Neutrophil (primary cell): Measurements from ENCODE around the gene UXS1.

Experiments
- H3K27ac ChIP-seq: fragments of 200-600 bp; sonication (generic); 2 replicates; pipeline ENCODE4 v1.5.1; 2016; ENCODE audit warnings: mild to moderate bottlenecking, moderate library complexity
- H3K27me3 ChIP-seq: fragments of 200-600 bp; sonication (generic); 2 replicates; pipeline ENCODE4 v1.6.0; 2016; ENCODE audit warnings: mild to moderate bottlenecking
- H3K36me3 ChIP-seq: fragments of 200-600 bp; sonication (generic); 2 replicates; pipeline ENCODE4 v1.5.1; 2017
- H3K4me1 ChIP-seq, 2 experiments: fragments of 200-600 bp in 1 of 2; sonication (generic) in 1 of 2; 1 replicate in 1 of 2; 2 replicates in 1 of 2; pipeline versions ENCODE4 v1.5.1 to v1.6.1; 2013 to 2016; ENCODE audit warnings: low read depth in 1 of 2, low read length in 1 of 2, mild to moderate bottlenecking in 1 of 2, moderate library complexity in 1 of 2; ENCODE audit not compliant: control insufficient read depth in 1 of 2, insufficient read depth in 1 of 2
- H3K4me3 ChIP-seq, 2 experiments: fragments of 200-600 bp in 1 of 2; sonication (generic) in 1 of 2; 1 replicate in 1 of 2; 2 replicates in 1 of 2; pipeline ENCODE4 v1.5.1; 2013 to 2016; ENCODE audit warnings: low read depth in 1 of 2, low read length in 1 of 2, mild to moderate bottlenecking in 1 of 2, moderate library complexity in 1 of 2
- H3K9me3 ChIP-seq: fragments of 200-600 bp; sonication (generic); 2 replicates; pipeline ENCODE4 v1.5.1; 2016
- CTCF ChIP-seq: fragments of 200-600 bp; sonication (generic); IDR thresholded peaks from 2 replicates; pipeline ENCODE4 v1.5.1; 2016; ENCODE audit warnings: antibody characterized with exemption

Gene UXS1

GRCh38 chr2:106115665-106116064 lies 78.4 kb downstream of the UXS1 start:
- TF ChIP-seq CTCF, result no peak
- H3K4me3 ChIP-seq, result no peak overlapping the region
- H3K4me1 ChIP-seq, result no peaks in the 10 kb centered on the region
- peaks cover 82% of the 10 kb centered on the region for H3K36me3 ChIP-seq
- no peaks in the 10 kb centered on the region for H3K9me3 ChIP-seq
- no peaks in the 10 kb centered on the region for H3K27me3 ChIP-seq
- H3K27ac ChIP-seq, result no peak overlapping the region

- H3K36me3 ChIP-seq, result peaks cover 82% of the 10 kb centered on the region
- no peak overlapping the region for H3K27ac ChIP-seq
These were observed 78.9 kb downstream of the UXS1 start for GRCh38 chr2:106115250-106115649.

GRCh38 chr2:106114166-106114565 lies 79.9 kb downstream of the UXS1 start:
- no peak for TF ChIP-seq CTCF
- H3K9me3 ChIP-seq, result no peaks in the 10 kb centered on the region
- H3K27ac ChIP-seq, result no peak overlapping the region
- H3K27me3 ChIP-seq, result no peaks in the 10 kb centered on the region
- H3K4me3 ChIP-seq, result no peak overlapping the region
- no peaks in the 10 kb centered on the region for H3K4me1 ChIP-seq
- peaks cover 84% of the 10 kb centered on the region for H3K36me3 ChIP-seq

More at GRCh38 chr2:106115250-106115649, 78.9 kb downstream of the UXS1 start:
- no peak for TF ChIP-seq CTCF
- Histone ChIP-seq H3K9me3 (no peaks in the 10 kb centered on the region), H3K4me1 (no peaks in the 10 kb centered on the region), H3K4me3 (no peak overlapping the region), H3K27me3 (no peaks in the 10 kb centered on the region)

- Histone ChIP-seq H3K27ac (no peak overlapping the region), H3K4me1 (no peaks in the 10 kb centered on the region), H3K36me3 (peaks cover 86% of the 10 kb centered on the region), H3K4me3 (no peak overlapping the region), H3K27me3 (no peaks in the 10 kb centered on the region), H3K9me3 (no peaks in the 10 kb centered on the region)
- no peak for TF ChIP-seq CTCF
These were observed 80.6 kb downstream of the UXS1 start for GRCh38 chr2:106113361-106113966.

- TF ChIP-seq CTCF, result no peak
- H3K27ac ChIP-seq, result no peak overlapping the region
- no peaks in the 10 kb centered on the region for H3K4me1 ChIP-seq
- H3K36me3 ChIP-seq, result peaks cover 91% of the 10 kb centered on the region
- H3K27me3 ChIP-seq, result no peaks in the 10 kb centered on the region
- H3K4me3 ChIP-seq, result no peak overlapping the region
- H3K9me3 ChIP-seq, result no peaks in the 10 kb centered on the region
These were observed 82.1 kb downstream of the UXS1 start for GRCh38 chr2:106111882-106112571.
